MM.1S (cell line): ENCODE data around the gene GALNS.

ENCODE experiments used
- EZH2phosphoT487 ChIP-seq: fragments of 300-600 bp; sonication (generic); IDR thresholded peaks from 2 replicates; pipeline ENCODE4 v1.6.1; 2018; ENCODE audit warnings: antibody characterized with exemption, low read length
- TF ChIP-seq, protein P1 (sequence below): fragments of 300-600 bp; sonication (generic); IDR thresholded peaks from 2 replicates; pipeline ENCODE4 v1.5.1; 2016; ENCODE audit warnings: antibody characterized with exemption, low read length, mixed read lengths

DNA sequence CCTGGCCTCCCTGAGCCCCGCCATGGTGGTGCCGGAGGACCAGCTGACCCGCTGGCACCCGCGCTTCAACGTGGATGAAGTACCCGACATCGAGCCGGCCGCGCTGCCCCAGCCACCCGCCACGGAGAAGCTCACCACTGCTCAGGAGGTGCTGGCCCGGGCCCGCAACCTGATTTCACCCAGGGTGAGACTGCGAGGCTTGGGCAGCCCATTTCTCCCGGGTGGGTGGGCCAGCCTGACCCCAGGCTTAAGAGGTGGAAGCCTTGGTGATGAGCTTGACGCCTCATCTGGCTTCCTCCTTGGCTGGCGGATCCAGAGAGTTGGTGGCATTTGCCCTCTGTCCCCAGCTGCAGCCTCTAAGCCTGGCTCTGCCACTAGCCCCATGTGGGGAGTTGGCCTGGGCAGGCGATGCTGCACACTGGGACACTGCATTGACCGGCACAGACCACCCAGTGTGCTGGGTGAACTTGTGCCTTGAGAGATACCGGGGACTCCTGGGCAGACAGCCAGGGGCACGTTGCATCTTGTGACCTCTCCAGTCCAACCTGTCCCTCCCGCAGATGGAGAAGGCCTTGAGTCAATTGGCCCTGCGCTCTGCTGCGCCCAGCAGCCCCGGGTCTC lies 50.1 kb downstream of the GALNS start:
- TF ChIP-seq, protein P1, sequence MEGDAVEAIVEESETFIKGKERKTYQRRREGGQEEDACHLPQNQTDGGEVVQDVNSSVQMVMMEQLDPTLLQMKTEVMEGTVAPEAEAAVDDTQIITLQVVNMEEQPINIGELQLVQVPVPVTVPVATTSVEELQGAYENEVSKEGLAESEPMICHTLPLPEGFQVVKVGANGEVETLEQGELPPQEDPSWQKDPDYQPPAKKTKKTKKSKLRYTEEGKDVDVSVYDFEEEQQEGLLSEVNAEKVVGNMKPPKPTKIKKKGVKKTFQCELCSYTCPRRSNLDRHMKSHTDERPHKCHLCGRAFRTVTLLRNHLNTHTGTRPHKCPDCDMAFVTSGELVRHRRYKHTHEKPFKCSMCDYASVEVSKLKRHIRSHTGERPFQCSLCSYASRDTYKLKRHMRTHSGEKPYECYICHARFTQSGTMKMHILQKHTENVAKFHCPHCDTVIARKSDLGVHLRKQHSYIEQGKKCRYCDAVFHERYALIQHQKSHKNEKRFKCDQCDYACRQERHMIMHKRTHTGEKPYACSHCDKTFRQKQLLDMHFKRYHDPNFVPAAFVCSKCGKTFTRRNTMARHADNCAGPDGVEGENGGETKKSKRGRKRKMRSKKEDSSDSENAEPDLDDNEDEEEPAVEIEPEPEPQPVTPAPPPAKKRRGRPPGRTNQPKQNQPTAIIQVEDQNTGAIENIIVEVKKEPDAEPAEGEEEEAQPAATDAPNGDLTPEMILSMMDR: no peak
- TF ChIP-seq EZH2phosphoT487: no peak
